ENCODE results near the gene LRRK1.

Gene LRRK1

GRCh38 chr15:100893261-100893963, 25.7 kb upstream of the LRRK1 start:
- no peak for DNase-seq

GRCh38 chr15:100893964-100894295, 25.2 kb upstream of the LRRK1 start:
- no peak for DNase-seq

- no peak for DNase-seq
These were observed 23.4 kb upstream of the LRRK1 start for GRCh38 chr15:100895721-100896120.

GRCh38 chr15:100897221-100898151, 21.7 kb upstream of the LRRK1 start:
- no peak for DNase-seq

- peak; percentile 44 for DNase-seq
These were observed 21.0 kb upstream of the LRRK1 start for GRCh38 chr15:100898152-100898490.

- no peak for DNase-seq
These were observed 20.3 kb upstream of the LRRK1 start for GRCh38 chr15:100898661-100899462.

GRCh38 chr15:100899601-100900000, 19.6 kb upstream of the LRRK1 start:
- DNase-seq = no peak

GRCh38 chr15:100900136-100900794, 18.9 kb upstream of the LRRK1 start:
- DNase-seq = peak; percentile 24

GRCh38 chr15:100900795-100901169, 18.4 kb upstream of the LRRK1 start:
- DNase-seq = no peak

- DNase-seq = no peak
These were observed 17.9 kb upstream of the LRRK1 start for GRCh38 chr15:100901296-100901695.

- no peak for DNase-seq
These were observed 17.3 kb upstream of the LRRK1 start for GRCh38 chr15:100901702-100902435.

- peak; percentile 64 for DNase-seq
These were observed 16.6 kb upstream of the LRRK1 start for GRCh38 chr15:100902436-100903167.

- no peak for DNase-seq
These were observed 16.0 kb upstream of the LRRK1 start for GRCh38 chr15:100903168-100903554.

- no peak for DNase-seq
These were observed 13.3 kb upstream of the LRRK1 start for GRCh38 chr15:100905850-100906249.

- DNase-seq = no peak
These were observed 10.7 kb upstream of the LRRK1 start for GRCh38 chr15:100908466-100908865.

- no peak for DNase-seq
These were observed 9.6 kb upstream of the LRRK1 start for GRCh38 chr15:100909565-100909964.

- no peak for DNase-seq
These were observed 8.9 kb upstream of the LRRK1 start for GRCh38 chr15:100909989-100910955.

- DNase-seq = no peak
These were observed 8.1 kb upstream of the LRRK1 start for GRCh38 chr15:100911086-100911485.

- DNase-seq = no peak
These were observed 5.2 kb upstream of the LRRK1 start for GRCh38 chr15:100913961-100914360.

- DNase-seq = no peak
These were observed 4.3 kb upstream of the LRRK1 start for GRCh38 chr15:100914876-100915275.
